A673 (cell line): ENCODE data around the gene CNTRL. TPM values are rescaled to one million over a fixed set of nuclear protein-coding genes. Genes with fewer than 3 reads are reported as not detected.
"Not testable (repeated sequence)": the region's sequence is repeated elsewhere in the genome, so short reads cannot be mapped to it uniquely, and the experiment has no call there.

Experiments used
- BruUV-seq: library from RNA; stranded (reverse); fragments of 400-500 nt; replicated peaks from 2 replicates; lab custom pipeline; 2021; lab: Mats Ljungman, UMichigan
- CTCF ChIA-PET: fragments of 300-600 bp; sonication (Branson Sonifier 250); formaldehyde crosslinking; loops from one replicate; lab custom pipeline; 2022; ENCODE audit warnings: antibody characterized with exemption; lab: Charles Lee
- POLR2A ChIA-PET: fragments of 300-600 bp; sonication (Branson Sonifier 250); formaldehyde crosslinking; loops from one replicate; lab custom pipeline; 2022; ENCODE audit warnings: antibody characterized with exemption; ENCODE audit not compliant: low non-redundant PET; lab: Charles Lee
- DNase-seq: peaks from one replicate; pipeline ENCODE4 v3.0.0-alpha.2; 2015; ENCODE audit warnings: low spot score
- H3K27ac ChIP-seq: fragments of 200-600 bp; sonication (generic); 2 replicates; pipeline ENCODE4 v1.5.1; 2016; ENCODE audit warnings: mixed run types, low read depth, mild to moderate bottlenecking, mixed read lengths, antibody characterized with exemption, low read length; ENCODE audit not compliant: poor library complexity, severe bottlenecking
- H3K27me3 ChIP-seq: fragments of 200-600 bp; sonication (generic); replicated peaks from 2 replicates; pipeline ENCODE4 v1.6.1; 2017; ENCODE audit warnings: mixed run types, low read depth, mild to moderate bottlenecking, mixed read lengths, antibody characterized with exemption, low read length; ENCODE audit not compliant: insufficient read depth, poor library complexity
- H3K36me3 ChIP-seq: fragments of 200-600 bp; sonication (generic); 2 replicates; pipeline ENCODE4 v1.6.1; 2016; ENCODE audit warnings: mixed run types, mild to moderate bottlenecking, mixed read lengths, antibody characterized with exemption, low read length; ENCODE audit not compliant: insufficient read depth, poor library complexity, severe bottlenecking
- H3K4me1 ChIP-seq: fragments of 200-600 bp; sonication (generic); 2 replicates; pipeline ENCODE4 v1.6.1; 2017; ENCODE audit warnings: mixed run types, mild to moderate bottlenecking, mixed read lengths, antibody characterized with exemption, low read length; ENCODE audit not compliant: insufficient read depth, poor library complexity, severe bottlenecking
- H3K4me3 ChIP-seq: fragments of 200-600 bp; sonication (generic); 2 replicates; pipeline ENCODE4 v1.5.1; 2016; ENCODE audit warnings: low read depth, mixed run types, mild to moderate bottlenecking, mixed read lengths, low read length; ENCODE audit not compliant: poor library complexity, severe bottlenecking
- H3K9me3 ChIP-seq: fragments of 200-600 bp; sonication (generic); 2 replicates; pipeline ENCODE4 v1.6.1; 2016; ENCODE audit warnings: mixed run types, low read depth, mild to moderate bottlenecking, mixed read lengths, antibody characterized with exemption, low read length; ENCODE audit not compliant: poor library complexity, severe bottlenecking
- EZH2 ChIP-seq: fragments of 200-600 bp; sonication (generic); IDR thresholded peaks from 2 replicates; pipeline ENCODE4 v1.6.1; 2017; ENCODE audit warnings: borderline replicate concordance, low read depth, mild to moderate bottlenecking, mixed read lengths, antibody characterized with exemption, low read length; ENCODE audit not compliant: poor library complexity, severe bottlenecking
- intact Hi-C: fragments of 100-400 bp; cut with micrococcal nuclease; formaldehyde crosslinking; loops from one replicate; pipeline ENCODE4 v1.10.0; 2022; ENCODE audit not compliant: unreplicated experiment
- total RNA-seq: library from RNA; stranded (reverse); gene quantifications from 2 replicates; pipeline ENCODE4 v1.2.3, GENCODE V29; 2021
- TF ChIP-seq, protein P1 (sequence below): fragments of 300-800, 200-600 bp; sonication (generic); conservative IDR thresholded peaks from 2 replicates; pipeline ENCODE4 v1.5.1; 2017; ENCODE audit warnings: low read depth, mild to moderate bottlenecking, antibody characterized with exemption, low read length, moderate library complexity, mixed read lengths

CNTRL gene
- total RNA-seq, 1 experiment from 2014 or later, result 26.3 TPM

DNA sequence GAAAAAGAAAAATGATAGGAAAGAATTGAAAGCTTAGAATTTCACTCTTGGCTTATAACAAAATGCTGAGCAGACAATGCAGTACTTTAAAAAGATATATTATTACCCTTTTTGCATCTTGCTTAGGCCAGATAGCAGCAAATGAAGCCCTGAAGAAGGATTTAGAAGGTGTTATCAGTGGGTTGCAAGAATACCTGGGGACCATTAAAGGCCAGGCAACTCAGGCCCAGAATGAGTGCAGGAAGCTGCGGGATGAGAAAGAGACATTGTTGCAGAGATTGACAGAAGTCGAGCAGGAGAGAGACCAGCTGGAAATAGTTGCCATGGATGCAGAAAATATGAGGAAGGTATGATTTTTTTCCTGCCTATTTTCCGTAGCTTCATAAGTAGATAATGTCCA, 50.8 kb downstream of the CNTRL start:
- TF ChIP-seq, protein P1, sequence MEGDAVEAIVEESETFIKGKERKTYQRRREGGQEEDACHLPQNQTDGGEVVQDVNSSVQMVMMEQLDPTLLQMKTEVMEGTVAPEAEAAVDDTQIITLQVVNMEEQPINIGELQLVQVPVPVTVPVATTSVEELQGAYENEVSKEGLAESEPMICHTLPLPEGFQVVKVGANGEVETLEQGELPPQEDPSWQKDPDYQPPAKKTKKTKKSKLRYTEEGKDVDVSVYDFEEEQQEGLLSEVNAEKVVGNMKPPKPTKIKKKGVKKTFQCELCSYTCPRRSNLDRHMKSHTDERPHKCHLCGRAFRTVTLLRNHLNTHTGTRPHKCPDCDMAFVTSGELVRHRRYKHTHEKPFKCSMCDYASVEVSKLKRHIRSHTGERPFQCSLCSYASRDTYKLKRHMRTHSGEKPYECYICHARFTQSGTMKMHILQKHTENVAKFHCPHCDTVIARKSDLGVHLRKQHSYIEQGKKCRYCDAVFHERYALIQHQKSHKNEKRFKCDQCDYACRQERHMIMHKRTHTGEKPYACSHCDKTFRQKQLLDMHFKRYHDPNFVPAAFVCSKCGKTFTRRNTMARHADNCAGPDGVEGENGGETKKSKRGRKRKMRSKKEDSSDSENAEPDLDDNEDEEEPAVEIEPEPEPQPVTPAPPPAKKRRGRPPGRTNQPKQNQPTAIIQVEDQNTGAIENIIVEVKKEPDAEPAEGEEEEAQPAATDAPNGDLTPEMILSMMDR, result no peak
- TF ChIP-seq EZH2, result no peak
- CTCF ChIA-PET, result no interaction called here
- POLR2A ChIA-PET, result no interaction called here

DNA sequence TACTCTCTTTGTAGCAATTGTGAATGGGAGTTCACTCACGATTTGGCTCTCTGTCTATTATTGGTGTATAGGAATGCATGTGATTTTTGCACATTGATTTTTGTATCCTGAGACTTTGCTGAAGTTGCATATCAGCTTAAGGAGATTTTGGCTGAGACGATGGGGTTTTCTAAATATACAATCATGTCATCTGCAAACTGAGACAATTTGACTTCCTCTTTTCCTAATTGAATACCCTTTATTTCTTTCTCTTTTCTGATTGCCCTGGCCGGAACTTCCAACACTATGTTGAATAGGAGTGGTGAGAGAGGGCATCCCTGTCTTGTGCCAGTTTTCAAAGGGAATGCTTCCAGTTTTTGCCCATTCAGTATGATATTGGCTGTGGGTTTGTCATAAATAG, 54.6 kb downstream of the CNTRL start:
- DNase-seq, CTCF ChIA-PET, H3K4me1 ChIP-seq, intact Hi-C loops, BruUV-seq, H3K27me3 ChIP-seq, H3K4me3 ChIP-seq, H3K27ac ChIP-seq, H3K9me3 ChIP-seq, POLR2A ChIA-PET, H3K36me3 ChIP-seq: not testable (repeated sequence)

More for the DNA sequence above, 50.8 kb downstream of the CNTRL start:
- intact Hi-C loops, result no loop called here
- Histone ChIP-seq H3K27ac (no peak overlapping the region), H3K4me3 (no peak overlapping the region), H3K36me3 (peaks cover 8% of the 10 kb centered on the region), H3K9me3 (no peaks in the 10 kb centered on the region), H3K4me1 (peaks cover 1% of the 10 kb centered on the region), H3K27me3 (no peaks in the 10 kb centered on the region)
- DNase-seq, result no peak
- BruUV-seq, result no TSS peak

DNA sequence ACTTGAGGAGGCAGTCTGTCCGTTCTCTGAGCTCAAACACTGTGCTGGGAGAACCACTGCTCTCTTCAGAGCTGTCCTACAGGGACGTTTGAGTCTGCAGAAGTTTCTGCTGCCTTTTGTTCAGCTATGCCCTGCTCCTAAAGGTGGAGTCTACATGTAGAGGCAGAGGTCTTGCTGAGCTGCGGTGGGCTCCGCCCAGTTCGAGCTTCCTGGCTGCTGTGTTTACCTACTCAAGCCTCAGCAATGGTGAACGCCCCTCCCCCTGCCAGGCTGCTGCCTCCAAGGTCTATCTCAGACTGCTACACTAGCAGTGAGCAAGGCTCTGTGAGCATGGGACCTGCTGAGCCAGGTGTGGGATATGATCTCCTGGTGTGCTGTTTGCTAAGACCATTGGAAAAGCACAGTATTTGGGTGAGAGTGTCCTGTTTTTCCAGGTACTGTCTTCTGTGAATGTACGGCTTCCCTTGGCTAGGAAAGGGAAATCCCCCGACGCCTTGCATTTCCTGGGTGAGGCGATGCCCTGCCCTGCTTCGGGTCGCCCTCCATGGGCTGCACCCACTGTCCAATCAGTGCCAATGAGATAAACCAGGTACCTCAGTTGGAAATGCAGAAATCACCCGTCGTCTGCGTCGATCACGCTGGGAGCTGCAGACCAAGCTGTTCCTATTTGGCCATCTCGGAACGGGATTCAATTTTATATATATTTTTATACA, 58.5 kb downstream of the CNTRL start:
- Histone ChIP-seq H3K4me1 (no peaks in the 10 kb centered on the region), H3K27me3 (no peaks in the 10 kb centered on the region), H3K4me3 (no peak overlapping the region), H3K9me3 (no peaks in the 10 kb centered on the region), H3K27ac (no peak overlapping the region), H3K36me3 (peaks cover 4% of the 10 kb centered on the region)
- DNase-seq, result no peak
- intact Hi-C loops, result no loop called here
- no TSS peak for BruUV-seq
- ChIA-PET POLR2A (interaction anchor here (0.8 kb wide), 1 partner anchor 12 kb away, joined by 3 read pairs; no protein-coding TSS in a partner anchor), CTCF (no interaction called here)
- TF ChIP-seq EZH2, result no peak
- TF ChIP-seq, protein P1, result no peak

DNA sequence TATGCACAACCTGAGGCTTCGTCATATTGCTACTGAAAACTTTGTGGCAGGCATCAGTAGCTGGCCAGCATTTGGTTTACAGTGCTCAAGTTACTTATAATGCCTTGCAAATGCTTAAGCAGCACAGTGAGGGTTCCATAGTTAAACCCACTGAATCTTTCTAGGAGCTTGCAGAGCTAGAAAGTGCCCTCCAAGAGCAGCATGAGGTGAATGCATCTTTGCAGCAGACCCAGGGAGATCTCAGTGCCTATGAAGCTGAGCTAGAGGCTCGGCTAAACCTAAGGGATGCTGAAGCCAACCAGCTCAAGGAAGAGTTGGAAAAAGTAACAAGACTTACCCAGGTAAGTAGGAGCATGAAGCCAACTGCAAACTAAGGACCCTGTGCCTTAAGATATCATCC, 60.9 kb downstream of the CNTRL start:
- no peaks in the 10 kb centered on the region for H3K27me3 ChIP-seq
- H3K9me3 ChIP-seq, result no peaks in the 10 kb centered on the region
- H3K4me3 ChIP-seq, result no peak overlapping the region
- intact Hi-C loops, result no loop called here
- no peak for DNase-seq
- BruUV-seq, result no TSS peak
- ChIA-PET POLR2A (no interaction called here), CTCF (no interaction called here)
- peaks cover 19% of the 10 kb centered on the region for H3K36me3 ChIP-seq
- no peaks in the 10 kb centered on the region for H3K4me1 ChIP-seq
- no peak overlapping the region for H3K27ac ChIP-seq
- TF ChIP-seq, protein P1, result no peak
